HepG2 (cell line): ENCODE data around the gene ZMYND10. TPM values are rescaled to one million over a fixed set of nuclear protein-coding genes. Genes with fewer than 3 reads are reported as not detected.

ENCODE experiments used
- ADNP ChIP-seq: sonication (generic); formaldehyde crosslinking; IDR thresholded peaks from 2 replicates; pipeline ENCODE4 v1.4.0; 2020; ENCODE audit warnings: missing genetic modification reagents
- ARNT2 ChIP-seq: sonication (generic); formaldehyde crosslinking; IDR thresholded peaks from 2 replicates; pipeline ENCODE4 v1.8.0; 2022; ENCODE audit warnings: mild to moderate bottlenecking, low read depth, missing genetic modification reagents, moderate library complexity
- CCDC6 ChIP-seq: sonication (generic); formaldehyde crosslinking; IDR thresholded peaks from 2 replicates; pipeline ENCODE4 v1.8.1; 2022; ENCODE audit warnings: mild to moderate bottlenecking, missing genetic modification reagents, moderate library complexity
- HMGXB4 ChIP-seq, 2 experiments: sonication (generic) in 1 of 2; formaldehyde crosslinking in 1 of 2; IDR thresholded peaks; 2 replicates each; pipeline versions ENCODE4 v1.4.0 to v1.6.1; 2018 to 2020; ENCODE audit warnings: missing genetic modification reagents in 2 of 2, borderline replicate concordance in 1 of 2, low read depth in 1 of 2, mild to moderate bottlenecking in 1 of 2, missing biosample characterization in 1 of 2
- KLF12 ChIP-seq: sonication (generic); formaldehyde crosslinking; IDR thresholded peaks from 2 replicates; pipeline ENCODE4 v1.4.0; 2020; ENCODE audit warnings: missing genetic modification reagents, borderline replicate concordance
- POLR2G ChIP-seq: fragments of 200-400 bp; formaldehyde crosslinking; IDR thresholded peaks from 2 replicates; pipeline ENCODE4 v1.6.1; 2018; ENCODE audit warnings: mild to moderate bottlenecking, low read depth, low read length, moderate library complexity
- TBX3 ChIP-seq: fragments of 450-650 bp; IDR thresholded peaks from 2 replicates; pipeline ENCODE4 v1.6.1; 2017; ENCODE audit warnings: antibody characterized with exemption, mild to moderate bottlenecking, inconsistent platforms, borderline replicate concordance
- ZC3H4 ChIP-seq: sonication (generic); formaldehyde crosslinking; IDR thresholded peaks from 2 replicates; pipeline ENCODE4 v1.4.0; 2020; ENCODE audit warnings: missing genetic modification reagents, borderline replicate concordance
- ZFP90 ChIP-seq: sonication (generic); formaldehyde crosslinking; IDR thresholded peaks from 2 replicates; pipeline ENCODE4 v1.8.0; 2022; ENCODE audit warnings: missing genetic modification reagents, mild to moderate bottlenecking, inconsistent platforms, borderline replicate concordance
- ZNF20 ChIP-seq: sonication (generic); formaldehyde crosslinking; IDR thresholded peaks from 2 replicates; pipeline ENCODE4 v1.4.0; 2020; ENCODE audit warnings: mild to moderate bottlenecking, moderate library complexity, missing genetic modification reagents
- ZNF34 ChIP-seq: sonication (generic); formaldehyde crosslinking; IDR thresholded peaks from 2 replicates; pipeline ENCODE4 v1.4.0; 2020; ENCODE audit warnings: mild to moderate bottlenecking, missing genetic modification reagents, borderline replicate concordance
- ZNF383 ChIP-seq: sonication (generic); formaldehyde crosslinking; IDR thresholded peaks from 2 replicates; pipeline ENCODE4 v1.4.0; 2020; ENCODE audit warnings: missing genetic modification reagents, mild to moderate bottlenecking, borderline replicate concordance
- ZNF609 ChIP-seq: sonication (generic); formaldehyde crosslinking; IDR thresholded peaks from 2 replicates; pipeline ENCODE4 v1.4.0; 2020; ENCODE audit warnings: mild to moderate bottlenecking, missing genetic modification reagents, borderline replicate concordance
- ZUFSP ChIP-seq: sonication (generic); formaldehyde crosslinking; IDR thresholded peaks from 2 replicates; pipeline ENCODE4 v1.9.0; 2021; ENCODE audit warnings: missing genetic modification reagents, mild to moderate bottlenecking, borderline replicate concordance
- polyA plus RNA-seq, 8 experiments: library from polyadenylated mRNA; depleted of rRNA in 3 of 8; stranded (reverse) in 7 of 8; unstranded in 1 of 8; fragments of >200 nt; fragmentation: Illumina TruSeq in 4 of 8; extraction: Trizol in 4 of 8; gene quantifications; 2 replicates each; pipeline versions ENCODE4 v1.2.1 to v1.2.3, GENCODE V29; 2011 to 2016; ENCODE audit warnings: low read depth in 4 of 8, missing spikeins in 1 of 8, mixed read lengths in 1 of 8; ENCODE audit not compliant: insufficient read depth in 1 of 8
- total RNA-seq, 5 experiments: library from RNA; depleted of rRNA; stranded (reverse); fragments of >200 nt; fragmentation: Illumina TruSeq; extraction: Trizol; gene quantifications; 2 replicates each; pipeline ENCODE4 v1.2.3, GENCODE V29; 2016; ENCODE audit warnings: low read depth in 1 of 5
- TF ChIP-seq, protein P1 (sequence below): sonication (generic); formaldehyde crosslinking; IDR thresholded peaks from 2 replicates; pipeline ENCODE4 v1.8.0; 2022; ENCODE audit warnings: mild to moderate bottlenecking, missing genetic modification reagents, moderate library complexity
- TF ChIP-seq, protein P2 (sequence below): sonication (generic); formaldehyde crosslinking; IDR thresholded peaks from 2 replicates; pipeline ENCODE4 v1.5.1; 2020; ENCODE audit warnings: missing genetic modification reagents, mild to moderate bottlenecking, borderline replicate concordance

The ZMYND10 gene
- total and polyA plus RNA-seq, 2 of the 13 experiments (the other 11 are each of a cell fraction or from before 2014, with no cell fraction given) = 0.60 to 0.74 TPM

GRCh38 chr3:50327943-50328691 is 17.4 kb downstream of the ZMYND10 start, which contains the start of gene TUSC2 (continued):
- TF ChIP-seq ZFP90 (CRISPR knock-in tag) (no peak), ADNP (CRISPR knock-in tag) (no peak), ZNF609 (CRISPR knock-in tag) (no peak), CCDC6 (CRISPR knock-in tag) (no peak; the same call in 1 of the 2 replicates), POLR2G (peak; percentile 94), HMGXB4 (CRISPR knock-in tag; IDR thresholded peaks at IDR 0.05; ENCODE audit: borderline replicate concordance in 1 of 2, low read depth in 1 of 2) (peak in 1 of 2 experiments; percentile 58; a peak in 2 of 4 replicates), ZC3H4 (no peak), ARNT2 (CRISPR knock-in tag) (0 out of 2 replicates have a peak, but pooled peaks have one; percentile 39), ZUFSP (no peak), ZNF383 (CRISPR knock-in tag) (no peak), KLF12 (CRISPR knock-in tag) (0 out of 2 replicates have a peak, but pooled peaks have one; percentile 62), TBX3 (peak; percentile 19; the same call in 1 of the 2 replicates), ZNF34 (CRISPR knock-in tag) (peak; percentile 83; the same call in 1 of the 2 replicates), ZNF20 (no peak)
- TF ChIP-seq, protein P1, sequence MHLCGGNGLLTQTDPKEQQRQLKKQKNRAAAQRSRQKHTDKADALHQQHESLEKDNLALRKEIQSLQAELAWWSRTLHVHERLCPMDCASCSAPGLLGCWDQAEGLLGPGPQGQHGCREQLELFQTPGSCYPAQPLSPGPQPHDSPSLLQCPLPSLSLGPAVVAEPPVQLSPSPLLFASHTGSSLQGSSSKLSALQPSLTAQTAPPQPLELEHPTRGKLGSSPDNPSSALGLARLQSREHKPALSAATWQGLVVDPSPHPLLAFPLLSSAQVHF (CRISPR knock-in tag) = no peak
- TF ChIP-seq, protein P2, sequence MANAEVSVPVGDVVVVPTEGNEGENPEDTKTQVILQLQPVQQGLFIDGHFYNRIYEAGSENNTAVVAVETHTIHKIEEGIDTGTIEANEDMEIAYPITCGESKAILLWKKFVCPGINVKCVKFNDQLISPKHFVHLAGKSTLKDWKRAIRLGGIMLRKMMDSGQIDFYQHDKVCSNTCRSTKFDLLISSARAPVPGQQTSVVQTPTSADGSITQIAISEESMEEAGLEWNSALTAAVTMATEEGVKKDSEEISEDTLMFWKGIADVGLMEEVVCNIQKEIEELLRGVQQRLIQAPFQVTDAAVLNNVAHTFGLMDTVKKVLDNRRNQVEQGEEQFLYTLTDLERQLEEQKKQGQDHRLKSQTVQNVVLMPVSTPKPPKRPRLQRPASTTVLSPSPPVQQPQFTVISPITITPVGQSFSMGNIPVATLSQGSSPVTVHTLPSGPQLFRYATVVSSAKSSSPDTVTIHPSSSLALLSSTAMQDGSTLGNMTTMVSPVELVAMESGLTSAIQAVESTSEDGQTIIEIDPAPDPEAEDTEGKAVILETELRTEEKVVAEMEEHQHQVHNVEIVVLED = peak; percentile 81; the same call in 1 of the 2 replicates
